ENCODE data around the gene AGAP3.
A peak's percentile ranks its signal among the peaks of the same experiment; 100 is the strongest.

Gene AGAP3

GRCh38 chr7:151088856-151089699 lies 2.8 kb downstream of the AGAP3 start:
- DNase-seq = peak; percentile 27 to 31

- DNase-seq = no peak
Observed at GRCh38 chr7:151089893-151090730, 3.8 kb downstream of the AGAP3 start.

- DNase-seq = no peak
Observed at GRCh38 chr7:151091003-151091402, 4.7 kb downstream of the AGAP3 start.

- DNase-seq = no peak
Observed at GRCh38 chr7:151091431-151091830, 5.2 kb downstream of the AGAP3 start.

DNA sequence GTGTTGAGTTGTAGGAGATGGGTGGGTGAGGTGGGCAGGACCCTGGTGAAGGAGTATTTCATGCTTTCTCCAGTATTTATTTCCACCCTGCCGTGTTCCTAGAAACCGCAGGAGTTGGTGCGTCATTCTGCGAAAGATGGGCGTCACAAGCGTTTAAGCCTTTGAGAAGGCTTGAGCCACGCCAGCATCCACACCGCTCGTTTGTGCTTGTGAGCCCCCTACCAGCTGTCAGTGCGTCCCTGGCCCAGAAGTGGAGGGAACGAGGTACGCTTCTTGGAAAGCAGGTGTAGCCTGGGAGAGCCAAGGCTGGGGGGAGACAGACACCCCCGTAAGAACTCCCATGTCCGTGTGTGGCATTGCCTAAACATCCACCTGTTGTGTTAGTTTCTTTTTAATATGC lies 5.7 kb downstream of the AGAP3 start:
- DNase-seq = no peak

- no peak for DNase-seq
Observed at GRCh38 chr7:151093748-151094147, 7.5 kb downstream of the AGAP3 start.

GRCh38 chr7:151094675-151095074 lies 8.4 kb downstream of the AGAP3 start:
- no peak for DNase-seq

- DNase-seq = peak in 1 of 2 donors; percentile 9
Observed at GRCh38 chr7:151095123-151095797, 9.0 kb downstream of the AGAP3 start.

DNA sequence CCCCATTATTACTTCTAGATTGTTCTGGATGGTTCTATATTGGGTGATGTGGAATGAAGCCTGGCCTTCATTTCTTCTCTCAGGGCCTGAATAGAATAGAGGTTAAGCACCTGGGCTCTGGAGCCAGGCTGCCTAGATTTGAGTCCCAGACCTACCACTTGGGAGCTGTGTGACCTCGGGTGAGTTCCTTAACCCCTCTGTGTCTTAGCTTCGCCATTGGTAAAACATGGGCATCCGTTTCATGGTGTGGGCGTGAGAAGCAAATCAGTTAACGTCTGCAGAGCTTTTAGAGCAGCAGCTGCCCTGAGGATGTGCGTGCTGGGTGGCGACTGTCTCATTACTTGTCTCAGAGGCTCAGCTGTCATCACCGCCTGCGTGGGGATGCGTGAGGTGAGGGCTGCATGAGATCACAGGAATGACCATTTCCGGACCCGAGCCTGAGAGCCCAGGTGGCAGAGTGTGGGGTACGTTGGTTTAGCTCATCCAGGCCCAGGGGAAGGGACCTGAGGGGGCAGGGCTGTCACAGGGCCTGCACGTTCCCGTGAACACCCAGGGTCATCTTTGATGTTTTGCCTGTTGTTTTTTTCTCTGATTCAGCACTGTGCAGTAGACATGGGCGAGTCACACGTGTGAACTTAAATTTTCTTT lies 9.7 kb downstream of the AGAP3 start:
- DNase-seq = no peak

DNA sequence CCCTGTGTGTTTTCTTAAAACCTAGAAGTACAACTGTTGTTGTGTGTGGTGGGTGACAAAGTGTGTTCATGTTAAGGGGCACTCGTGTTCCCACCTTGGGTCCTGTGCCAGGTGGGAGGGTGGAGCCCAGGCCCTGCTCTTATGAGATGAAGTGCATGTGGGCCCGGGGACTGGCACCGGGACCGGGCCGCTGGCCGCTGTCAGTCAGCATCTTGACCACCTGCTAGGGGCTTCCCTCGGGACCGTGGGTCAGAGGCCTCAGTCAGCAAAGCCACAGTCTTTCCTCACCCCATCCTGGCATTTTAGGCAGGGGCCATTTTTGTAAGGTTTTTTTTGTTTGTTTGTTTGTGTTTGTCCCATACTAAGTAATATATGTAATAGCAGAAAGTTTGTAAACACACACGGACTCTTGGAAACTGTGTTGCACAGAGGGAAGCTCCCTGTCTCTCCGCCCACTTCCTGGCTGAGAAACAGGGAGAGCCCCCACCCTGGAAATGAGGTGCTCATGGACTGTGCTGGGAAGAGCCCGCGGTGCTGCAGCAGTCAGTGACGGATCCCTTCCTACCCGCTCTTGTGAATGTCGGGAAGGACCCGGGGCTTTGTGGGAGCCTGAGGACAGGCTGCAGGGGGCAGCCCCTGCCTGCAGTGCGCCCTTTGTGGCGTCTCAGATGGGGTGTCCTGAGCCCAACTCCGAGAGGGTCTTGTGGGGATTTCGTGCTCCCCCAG lies 13.4 kb downstream of the AGAP3 start:
- no peak for DNase-seq

GRCh38 chr7:151100921-151101320 lies 14.6 kb downstream of the AGAP3 start:
- no peak for DNase-seq

DNA sequence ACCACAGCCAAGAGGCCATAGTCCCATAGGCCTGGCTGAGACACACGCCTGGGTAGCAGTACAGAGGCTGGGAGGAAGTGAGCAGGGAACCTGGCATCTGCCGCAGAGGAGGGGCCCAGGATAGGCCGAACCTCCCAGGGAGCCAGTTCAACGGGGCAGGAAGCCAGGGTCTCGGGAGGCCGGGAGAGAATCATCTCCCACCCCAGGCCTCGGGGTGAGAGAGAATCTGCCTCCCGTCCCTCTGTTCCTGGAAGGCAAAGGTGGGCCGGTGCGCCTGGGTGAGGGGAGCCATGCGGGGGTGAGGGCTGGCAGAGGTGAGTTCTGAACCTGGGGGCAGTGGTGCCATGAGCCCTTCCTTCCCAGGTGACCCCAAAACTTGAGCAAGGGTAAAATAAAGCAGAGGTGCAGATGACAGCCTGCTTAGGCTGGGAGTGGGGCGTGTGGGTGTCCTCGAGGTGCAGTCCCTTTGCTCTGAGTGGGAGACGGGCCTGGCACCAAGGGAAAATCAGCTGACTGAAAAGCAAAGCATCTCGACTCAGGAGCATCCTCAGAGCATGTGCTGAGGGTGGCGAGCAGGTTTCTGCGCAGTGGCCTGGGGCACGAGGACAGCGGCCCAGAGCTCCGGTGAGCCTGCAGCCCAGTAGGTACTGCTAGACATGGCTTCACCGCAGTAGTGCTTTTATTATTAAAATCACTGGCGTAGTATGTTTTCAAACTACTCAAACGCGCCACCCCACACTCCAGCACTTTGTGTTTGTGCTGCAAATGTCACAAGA lies 15.5 kb downstream of the AGAP3 start:
- DNase-seq = no peak

DNA sequence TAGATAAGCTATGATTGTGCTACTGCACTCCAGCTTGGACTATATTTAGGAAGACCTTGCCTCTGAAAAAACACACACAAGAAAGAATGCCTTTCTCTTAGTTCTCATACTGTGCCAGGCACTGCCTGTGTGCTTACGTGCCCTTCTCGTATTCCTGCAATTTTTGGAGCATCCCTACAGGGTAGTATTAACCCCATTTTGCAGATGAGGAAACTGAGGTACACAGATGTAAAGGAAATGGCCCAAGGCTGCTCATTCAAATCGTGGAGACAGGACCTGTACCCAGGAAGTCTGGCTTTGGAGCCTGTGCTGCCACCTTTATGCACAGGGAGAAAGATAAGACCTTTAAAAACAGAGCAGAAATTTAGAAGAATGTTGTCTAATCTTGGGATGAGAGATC lies 16.7 kb downstream of the AGAP3 start:
- DNase-seq = no peak

DNA sequence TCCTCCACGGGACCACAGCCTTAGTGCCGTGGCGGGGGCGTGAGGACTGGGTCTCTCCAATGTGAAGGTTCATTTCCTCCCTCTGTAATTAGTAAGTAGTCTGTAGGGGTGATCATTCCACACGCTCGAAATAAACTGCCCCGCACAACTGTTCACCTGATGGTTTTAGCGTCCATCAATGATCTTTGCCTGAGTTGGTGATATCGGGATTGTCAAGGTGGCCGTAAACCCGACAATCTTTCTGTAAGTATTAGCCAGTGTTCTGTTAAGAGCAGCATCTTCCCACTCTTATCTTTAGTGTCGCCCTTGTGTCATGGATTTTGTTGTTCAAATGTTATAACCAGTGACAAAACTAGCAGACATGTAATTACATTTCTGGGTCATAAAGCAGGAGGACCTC lies 17.7 kb downstream of the AGAP3 start:
- DNase-seq = no peak

DNA sequence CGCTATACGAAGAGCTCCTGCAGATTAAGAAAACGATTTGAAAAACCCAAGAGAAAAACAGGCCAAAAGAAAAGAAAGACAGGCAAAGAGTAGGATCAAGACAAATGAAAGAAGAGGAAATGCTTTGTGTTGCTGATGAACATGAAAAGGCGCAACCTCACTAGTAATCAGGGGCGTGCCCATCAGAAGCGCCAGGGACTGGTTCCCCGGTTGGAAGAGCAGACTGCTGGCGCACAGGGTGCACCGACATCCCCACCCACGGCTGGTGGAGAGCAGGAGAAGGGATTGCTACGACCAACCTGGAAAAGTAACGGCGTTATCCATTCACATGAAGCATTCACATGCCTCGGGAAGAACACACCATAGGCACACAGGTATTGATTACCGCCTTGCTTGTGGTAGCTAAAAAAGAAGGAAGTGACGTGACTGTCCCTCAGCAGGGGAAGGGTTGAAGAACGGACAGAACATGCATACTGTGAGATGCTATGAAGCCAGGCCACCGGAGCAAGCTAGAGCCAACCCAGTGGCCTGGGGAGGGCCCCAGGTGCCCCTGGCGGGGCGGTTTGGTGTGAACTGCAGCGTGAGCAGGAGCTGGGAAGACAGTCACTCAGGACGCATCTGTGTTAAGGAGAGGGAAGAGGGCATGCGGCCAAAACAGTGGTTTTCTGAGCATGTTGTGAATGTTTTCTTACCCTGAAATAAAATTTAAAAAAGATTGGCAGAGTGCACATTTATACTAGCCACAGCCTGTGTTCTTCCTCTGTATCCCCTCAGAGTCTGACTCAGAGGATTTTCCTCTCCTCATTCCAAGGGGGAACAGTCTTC lies 18.3 kb downstream of the AGAP3 start:
- no peak for DNase-seq

- no peak for DNase-seq
Observed at GRCh38 chr7:151107882-151108281, 21.6 kb downstream of the AGAP3 start.

- DNase-seq = no peak
Observed at GRCh38 chr7:151109094-151110048, 23.1 kb downstream of the AGAP3 start.

DNA sequence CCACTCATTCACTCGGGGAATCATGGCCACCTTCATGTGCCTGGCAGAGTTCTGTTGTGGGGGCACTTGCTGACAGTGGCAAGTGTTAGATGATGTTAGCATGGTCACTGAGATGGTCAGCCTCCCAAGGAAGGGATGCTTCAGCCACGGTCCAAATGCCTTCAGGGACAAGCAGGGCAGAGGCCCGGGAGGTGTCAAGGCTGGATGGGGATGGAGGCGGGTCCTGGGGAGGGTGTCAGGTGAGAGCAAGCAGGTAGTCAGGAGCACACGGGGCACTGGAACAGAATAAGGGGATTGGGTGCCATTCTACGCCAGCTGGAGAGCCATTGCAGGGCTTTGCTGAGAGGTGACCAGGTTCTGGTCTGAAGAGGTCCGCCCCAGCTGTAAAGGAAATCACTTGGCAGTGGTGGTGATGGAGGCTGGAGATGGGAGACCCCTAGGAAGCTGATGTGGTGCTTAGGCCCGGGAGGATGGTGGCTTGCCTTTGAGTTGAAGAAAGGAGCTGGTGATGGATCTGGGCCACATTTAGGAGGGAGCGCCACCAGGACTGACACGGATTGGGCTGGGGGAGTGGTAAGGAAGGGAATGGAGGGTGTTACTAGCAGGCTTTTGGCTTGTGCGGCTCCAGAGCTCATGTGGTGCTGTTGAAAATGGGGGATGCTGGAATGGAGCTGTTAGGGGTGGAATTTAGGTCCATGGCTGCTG lies 24.1 kb downstream of the AGAP3 start:
- DNase-seq = no peak
